ENCODE data around the gene EVI5.

DNA sequence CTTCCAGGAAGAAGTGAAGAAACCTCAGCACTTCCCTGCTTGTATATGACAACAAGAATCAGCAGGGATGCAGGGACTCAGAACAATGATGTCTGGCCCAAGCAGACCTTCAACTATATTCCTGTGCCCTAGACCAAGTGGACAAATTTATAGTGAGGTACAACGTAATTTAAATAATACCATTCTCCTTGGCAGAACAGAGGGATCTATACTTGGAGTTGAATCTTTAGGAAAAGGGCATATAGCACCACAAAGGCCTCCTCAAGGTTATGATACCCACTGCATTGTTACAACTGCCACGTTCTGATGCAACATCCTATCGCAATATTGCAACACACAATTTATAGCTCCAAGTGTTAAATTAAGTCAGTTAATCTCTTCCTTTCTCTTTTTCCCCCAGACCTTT is 269.1 kb downstream of the EVI5 start:
- no peak for TF ChIP-seq CEBPB (IDR thresholded peaks at IDR 0.05; ENCODE audit: borderline replicate concordance in 1 of 2, low read depth in 2 of 2, low read length in 2 of 2)
- no peak for TF ChIP-seq LARP7 (IDR thresholded peaks at IDR 0.05)
- no peak for TF ChIP-seq SMARCA5 (IDR thresholded peaks at IDR 0.05)
- TF ChIP-seq GABPA (IDR thresholded peaks at IDR 0.05; ENCODE audit: low read depth): no peak
- no peak for TF ChIP-seq POLR2A (IDR thresholded peaks at IDR 0.05; ENCODE audit: low read depth, low read length)
- no peak for TF ChIP-seq BHLHE40 (IDR thresholded peaks at IDR 0.05; ENCODE audit: borderline replicate concordance in 1 of 2, low read depth in 2 of 2, low read length in 1 of 2)
- TF ChIP-seq, protein P1, sequence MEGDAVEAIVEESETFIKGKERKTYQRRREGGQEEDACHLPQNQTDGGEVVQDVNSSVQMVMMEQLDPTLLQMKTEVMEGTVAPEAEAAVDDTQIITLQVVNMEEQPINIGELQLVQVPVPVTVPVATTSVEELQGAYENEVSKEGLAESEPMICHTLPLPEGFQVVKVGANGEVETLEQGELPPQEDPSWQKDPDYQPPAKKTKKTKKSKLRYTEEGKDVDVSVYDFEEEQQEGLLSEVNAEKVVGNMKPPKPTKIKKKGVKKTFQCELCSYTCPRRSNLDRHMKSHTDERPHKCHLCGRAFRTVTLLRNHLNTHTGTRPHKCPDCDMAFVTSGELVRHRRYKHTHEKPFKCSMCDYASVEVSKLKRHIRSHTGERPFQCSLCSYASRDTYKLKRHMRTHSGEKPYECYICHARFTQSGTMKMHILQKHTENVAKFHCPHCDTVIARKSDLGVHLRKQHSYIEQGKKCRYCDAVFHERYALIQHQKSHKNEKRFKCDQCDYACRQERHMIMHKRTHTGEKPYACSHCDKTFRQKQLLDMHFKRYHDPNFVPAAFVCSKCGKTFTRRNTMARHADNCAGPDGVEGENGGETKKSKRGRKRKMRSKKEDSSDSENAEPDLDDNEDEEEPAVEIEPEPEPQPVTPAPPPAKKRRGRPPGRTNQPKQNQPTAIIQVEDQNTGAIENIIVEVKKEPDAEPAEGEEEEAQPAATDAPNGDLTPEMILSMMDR (IDR thresholded peaks at IDR 0.05 in 2 of 3, conservative IDR thresholded peaks at IDR 0.05 in 1 of 3; ENCODE audit: control insufficient read depth in 2 of 3, extremely low read depth in 1 of 3, insufficient read depth in 1 of 3, low read depth in 3 of 3, low read length in 3 of 3): no peak
